Caco-2 (cell line): ENCODE data around the gene PLPP3. TPM values are rescaled to one million over a fixed set of nuclear protein-coding genes. Genes with fewer than 3 reads are reported as not detected.

Experiments
- BruUV-seq: library from RNA; stranded (reverse); fragments of 400-500 nt; replicated peaks from 2 replicates; lab custom pipeline; 2021; lab: Mats Ljungman, UMichigan
- CTCF ChIA-PET: fragments of 300-600 bp; sonication (Branson Sonifier 250); formaldehyde crosslinking; loops from one replicate; lab custom pipeline; 2022; ENCODE audit warnings: antibody characterized with exemption; lab: Charles Lee
- POLR2A ChIA-PET: fragments of 300-600 bp; sonication (Branson Sonifier 250); formaldehyde crosslinking; loops from one replicate; lab custom pipeline; 2022; ENCODE audit warnings: antibody characterized with exemption; lab: Charles Lee
- DNase-seq, 2 experiments: peaks; one replicate each; pipeline versions ENCODE4 v3.0.0 to v3.0.0-alpha.2; 2020 to 2022
- H3K27me3 ChIP-seq: replicated peaks from 2 replicates; pipeline ENCODE4 v1.6.0; 2011; ENCODE audit warnings: low read length; ENCODE audit not compliant: control insufficient read depth, insufficient read depth
- H3K36me3 ChIP-seq: 2 replicates; pipeline ENCODE4 v1.5.1; 2011; ENCODE audit warnings: low read length; ENCODE audit not compliant: control insufficient read depth, insufficient read depth
- H3K4me1 ChIP-seq: fragments of 250-450 bp; sonication (Bioruptor Pico); 2 replicates; pipeline ENCODE4 v1.5.1; 2020; ENCODE audit warnings: mild to moderate bottlenecking
- H3K4me3 ChIP-seq: 2 replicates; pipeline ENCODE4 v1.5.1; 2011; ENCODE audit warnings: low read depth, mild to moderate bottlenecking, control low read depth, low read length
- H3K9me3 ChIP-seq: fragments of 250-450 bp; sonication (Bioruptor Pico); 2 replicates; pipeline ENCODE4 v1.5.1; 2020; ENCODE audit warnings: mild to moderate bottlenecking, moderate library complexity
- H3K27ac Mint-ChIP-seq: one replicate; pipeline ENCODE4 v1.8.0; 2022; ENCODE audit warnings: mixed read lengths; ENCODE audit not compliant: unreplicated experiment
- H3K27me3 Mint-ChIP-seq: one replicate; pipeline ENCODE4 v1.8.0; 2022; ENCODE audit warnings: mixed read lengths; ENCODE audit not compliant: insufficient read depth, unreplicated experiment
- H3K36me3 Mint-ChIP-seq: one replicate; pipeline ENCODE4 v1.8.0; 2022; ENCODE audit warnings: mild to moderate bottlenecking, mixed read lengths; ENCODE audit not compliant: insufficient read depth, unreplicated experiment
- H3K4me1 Mint-ChIP-seq: one replicate; pipeline ENCODE4 v1.8.0; 2022; ENCODE audit warnings: low read depth, mixed read lengths; ENCODE audit not compliant: unreplicated experiment
- H3K4me3 Mint-ChIP-seq: one replicate; pipeline ENCODE4 v1.8.0; 2022; ENCODE audit warnings: mild to moderate bottlenecking, moderate library complexity, mixed read lengths; ENCODE audit not compliant: unreplicated experiment
- H3K9me3 Mint-ChIP-seq: one replicate; pipeline ENCODE4 v1.8.0; 2022; ENCODE audit warnings: mixed read lengths; ENCODE audit not compliant: unreplicated experiment
- CTCF ChIP-seq, 2 experiments: fragments of 200-600 bp in 1 of 2; IDR thresholded peaks; 1 replicate in 1 of 2; 2 replicates in 1 of 2; pipeline versions ENCODE4 v1.5.1 to v1.8.0; 2011 to 2022; ENCODE audit warnings: antibody characterized with exemption in 1 of 2, control low read depth in 1 of 2, inconsistent platforms in 1 of 2, low read depth in 1 of 2, low read length in 1 of 2, mild to moderate bottlenecking in 1 of 2, moderate library complexity in 1 of 2; ENCODE audit not compliant: insufficient read depth in 1 of 2, severe bottlenecking in 1 of 2, unreplicated experiment in 1 of 2
- intact Hi-C: fragments of 100-400 bp; cut with micrococcal nuclease; formaldehyde crosslinking; loops from one replicate; pipeline ENCODE4 v1.10.0; 2022; ENCODE audit not compliant: unreplicated experiment
- total RNA-seq: library from RNA; stranded (reverse); gene quantifications from 2 replicates; pipeline ENCODE4 v1.2.3, GENCODE V29; 2022

PLPP3 gene
- total RNA-seq, 1 experiment from 2014 or later: 41.0 TPM

GRCh38 chr1:56456435-56457101, 122.8 kb downstream of the PLPP3 start:
- peaks cover 30% of the 10 kb centered on the region for H3K4me1 ChIP-seq
- Mint-ChIP-seq H3K27me3 (no peaks in the 10 kb centered on the region), H3K27ac (no peak overlapping the region), H3K4me1 (peaks cover 18% of the 10 kb centered on the region), H3K36me3 (peaks cover 5% of the 10 kb centered on the region), H3K9me3 (no peaks in the 10 kb centered on the region), H3K4me3 (no peak overlapping the region)
- H3K36me3 ChIP-seq: no peaks in the 10 kb centered on the region
- intact Hi-C loops: no loop called here
- peak in 1 of 2 experiments; percentile 45 for DNase-seq
- TF ChIP-seq CTCF (IDR thresholded peaks at IDR 0.05; ENCODE audit: insufficient read depth in 1 of 2, low read depth in 1 of 2, low read length in 1 of 2, severe bottlenecking in 1 of 2, unreplicated experiment in 1 of 2): no peak
- H3K9me3 ChIP-seq: no peaks in the 10 kb centered on the region
- POLR2A ChIA-PET: no interaction called here
- no TSS peak for BruUV-seq
- CTCF ChIA-PET: interaction anchor here (0.6 kb wide), 1 partner anchor 20 kb away, joined by 3 read pairs; no protein-coding TSS in a partner anchor
- no peaks in the 10 kb centered on the region for H3K27me3 ChIP-seq
- H3K4me3 ChIP-seq: no peak overlapping the region

GRCh38 chr1:56453417-56454078, 125.8 kb downstream of the PLPP3 start:
- ChIA-PET POLR2A (no interaction called here), CTCF (no interaction called here)
- Mint-ChIP-seq H3K9me3 (no peaks in the 10 kb centered on the region), H3K36me3 (peaks cover 5% of the 10 kb centered on the region), H3K27me3 (no peaks in the 10 kb centered on the region), H3K4me1 (peaks cover 34% of the 10 kb centered on the region), H3K27ac (peak overlapping the region; percentile 60), H3K4me3 (no peak overlapping the region)
- Histone ChIP-seq H3K9me3 (no peaks in the 10 kb centered on the region), H3K4me3 (no peak overlapping the region), H3K27me3 (no peaks in the 10 kb centered on the region), H3K4me1 (peaks cover 61% of the 10 kb centered on the region), H3K36me3 (no peaks in the 10 kb centered on the region)
- BruUV-seq: no TSS peak
- no peak for DNase-seq
- intact Hi-C loops: loop anchor here (5.0 kb wide), 1 partner anchor 36 kb away; no protein-coding TSS in a partner anchor
- no peak for TF ChIP-seq CTCF (IDR thresholded peaks at IDR 0.05; ENCODE audit: insufficient read depth in 1 of 2, low read depth in 1 of 2, low read length in 1 of 2, severe bottlenecking in 1 of 2, unreplicated experiment in 1 of 2)

GRCh38 chr1:56453016-56453415, 126.3 kb downstream of the PLPP3 start:
- BruUV-seq: no TSS peak
- H3K27me3 ChIP-seq: no peaks in the 10 kb centered on the region
- CTCF ChIA-PET: no interaction called here
- H3K36me3 ChIP-seq: no peaks in the 10 kb centered on the region
- Mint-ChIP-seq H3K9me3 (no peaks in the 10 kb centered on the region), H3K4me1 (peaks cover 34% of the 10 kb centered on the region), H3K27me3 (no peaks in the 10 kb centered on the region), H3K36me3 (peaks cover under 1% of the 10 kb centered on the region), H3K27ac (peak overlapping the region; percentile 60), H3K4me3 (no peak overlapping the region)
- POLR2A ChIA-PET: no interaction called here
- no peaks in the 10 kb centered on the region for H3K9me3 ChIP-seq
- no peak for TF ChIP-seq CTCF (IDR thresholded peaks at IDR 0.05; ENCODE audit: insufficient read depth in 1 of 2, low read depth in 1 of 2, low read length in 1 of 2, severe bottlenecking in 1 of 2, unreplicated experiment in 1 of 2)
- peaks cover 62% of the 10 kb centered on the region for H3K4me1 ChIP-seq
- intact Hi-C loops: loop anchor here (5.0 kb wide), 1 partner anchor 36 kb away; no protein-coding TSS in a partner anchor
- no peak for DNase-seq
- H3K4me3 ChIP-seq: no peak overlapping the region
